Hematopoietic multipotent progenitor cell treated with erythropoietin and hydrocortisone succinate and interleukin-3 and kit ligand, for 8 days (in vitro differentiated cells): ENCODE results near the gene HNF4A.

Source experiments
- DNase-seq: peaks from one replicate; pipeline ENCODE4 v3.0.0-alpha.2; 2015

The HNF4A gene

GRCh38 chr20:44406572-44407137 is 51.2 kb downstream of the HNF4A start:
- DNase-seq: no peak

GRCh38 chr20:44407402-44408184 is 52.1 kb downstream of the HNF4A start:
- DNase-seq: peak; percentile 88

- no peak for DNase-seq
Observed at GRCh38 chr20:44409132-44409600, 53.7 kb downstream of the HNF4A start.

- no peak for DNase-seq
Observed at GRCh38 chr20:44410583-44411019, 55.1 kb downstream of the HNF4A start.

GRCh38 chr20:44411020-44411756 is 55.7 kb downstream of the HNF4A start:
- DNase-seq: no peak

GRCh38 chr20:44411757-44412401 is 56.4 kb downstream of the HNF4A start:
- DNase-seq: no peak

- no peak for DNase-seq
Observed at GRCh38 chr20:44412402-44413144, 57.1 kb downstream of the HNF4A start.

GRCh38 chr20:44413575-44414345 is 58.3 kb downstream of the HNF4A start:
- no peak for DNase-seq

- DNase-seq: no peak
Observed at GRCh38 chr20:44414346-44414714, 58.8 kb downstream of the HNF4A start.

GRCh38 chr20:44414808-44415207 is 59.3 kb downstream of the HNF4A start:
- no peak for DNase-seq

GRCh38 chr20:44415833-44416715 is 60.6 kb downstream of the HNF4A start:
- DNase-seq: no peak

GRCh38 chr20:44418069-44418905 is 62.8 kb downstream of the HNF4A start:
- DNase-seq: no peak

GRCh38 chr20:44419131-44419844 is 63.8 kb downstream of the HNF4A start:
- no peak for DNase-seq

GRCh38 chr20:44420497-44420896 is 65.0 kb downstream of the HNF4A start:
- DNase-seq: no peak

- no peak for DNase-seq
Observed at GRCh38 chr20:44422083-44422482, 66.6 kb downstream of the HNF4A start.

GRCh38 chr20:44423480-44423879 is 68.0 kb downstream of the HNF4A start:
- no peak for DNase-seq

GRCh38 chr20:44424039-44424495 is 68.6 kb downstream of the HNF4A start:
- no peak for DNase-seq

- DNase-seq: no peak
Observed at GRCh38 chr20:44425923-44426322, 70.4 kb downstream of the HNF4A start.
